ENCODE data around the gene TP53TG5. TPM values are rescaled to one million over a fixed set of nuclear protein-coding genes. Genes with fewer than 3 reads are reported as not detected.
A peak's percentile ranks its signal among the peaks of the same experiment; 100 is the strongest.

The TP53TG5 gene
- total RNA-seq, 3 donors from 2014 or later (not counting 1 experiment from before 2014, with no cell fraction given), result 0.14 TPM; not detected in 2

GRCh38 chr20:45336530-45337366 is 41.4 kb downstream of the TP53TG5 start:
- DNase-seq (no peak), ATAC-seq (peak in 1 of 3 donors; percentile 32)

DNA sequence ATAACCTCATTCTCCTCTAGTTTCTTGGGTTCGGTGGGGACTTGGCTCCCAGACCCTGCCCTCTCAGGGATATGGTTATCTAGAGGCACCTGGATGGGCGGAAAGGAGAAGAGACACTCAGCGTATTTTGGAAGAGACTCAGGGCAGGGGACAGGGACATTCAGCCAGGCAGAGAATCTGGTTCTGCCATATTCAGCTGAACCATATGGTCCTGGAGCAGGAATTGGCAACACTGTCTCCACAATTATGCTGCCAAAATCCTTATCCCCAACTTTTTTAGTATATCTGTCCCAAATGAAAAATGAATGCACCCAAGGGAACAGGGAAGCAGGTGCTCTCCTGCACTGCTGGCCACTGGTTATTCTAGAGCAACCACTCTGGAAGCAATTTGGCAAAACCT is 47.6 kb downstream of the TP53TG5 start:
- Mint-ChIP-seq H3K4me1 (no peaks in the 10 kb centered on the region), H3K9me3 (no peaks in the 10 kb centered on the region), H3K36me3 (no peaks in the 10 kb centered on the region), H3K27me3 (ENCODE audit: low read depth in 2 of 2) (no peaks in the 10 kb centered on the region), H3K27ac (no peak overlapping the region), H3K4me3 (no peak overlapping the region)
- H3K27ac ChIP-seq (ENCODE audit: low read length), result no peak overlapping the region
- no peak for TF ChIP-seq CTCF (IDR thresholded peaks at IDR 0.05)
- no peak overlapping the region for H3K4me3 ChIP-seq (ENCODE audit: low read length)
- WGBS (ENCODE audit: insufficient coverage), result 98% methylated on average over 3 of the region's 3 CpGs
- ATAC-seq, result no peak
- H3K9me3 ChIP-seq (ENCODE audit: control insufficient read depth, insufficient read depth, low read length), result no peaks in the 10 kb centered on the region
- H3K4me1 ChIP-seq (ENCODE audit: control insufficient read depth, insufficient read depth, low read length), result no peaks in the 10 kb centered on the region
- intact Hi-C loops (cut with micrococcal nuclease), result no loop called here
- no peak for DNase-seq
- H3K27me3 ChIP-seq (ENCODE audit: control insufficient read depth, insufficient read depth, low read length), result no peaks in the 10 kb centered on the region
- no peaks in the 10 kb centered on the region for H3K36me3 ChIP-seq (ENCODE audit: control insufficient read depth, insufficient read depth, low read length)

More at GRCh38 chr20:45336530-45337366, 41.4 kb downstream of the TP53TG5 start:
- H3K27me3 Mint-ChIP-seq (ENCODE audit: low read depth in 2 of 2), result no peaks in the 10 kb centered on the region
- H3K9me3 Mint-ChIP-seq, result no peaks in the 10 kb centered on the region
- Histone ChIP-seq H3K4me3 (ENCODE audit: low read length) (no peak overlapping the region), H3K27me3 (ENCODE audit: control insufficient read depth, insufficient read depth, low read length) (no peaks in the 10 kb centered on the region), H3K4me1 (ENCODE audit: control insufficient read depth, insufficient read depth, low read length) (no peaks in the 10 kb centered on the region), H3K36me3 (ENCODE audit: control insufficient read depth, insufficient read depth, low read length) (no peaks in the 10 kb centered on the region), H3K27ac (ENCODE audit: low read length) (no peak overlapping the region), H3K9me3 (ENCODE audit: control insufficient read depth, insufficient read depth, low read length) (no peaks in the 10 kb centered on the region)
- WGBS (ENCODE audit: insufficient coverage), result 95% methylated on average over 11 of the region's 11 CpGs
- no peak overlapping the region for H3K4me3 Mint-ChIP-seq
- H3K27ac Mint-ChIP-seq, result peak overlapping the region in 1 of 2 donors; percentile 11
- no peak for TF ChIP-seq CTCF (IDR thresholded peaks at IDR 0.05)
- H3K36me3 Mint-ChIP-seq, result no peaks in the 10 kb centered on the region
- intact Hi-C loops (cut with micrococcal nuclease), result no loop called here
- no peaks in the 10 kb centered on the region for H3K4me1 Mint-ChIP-seq

DNA sequence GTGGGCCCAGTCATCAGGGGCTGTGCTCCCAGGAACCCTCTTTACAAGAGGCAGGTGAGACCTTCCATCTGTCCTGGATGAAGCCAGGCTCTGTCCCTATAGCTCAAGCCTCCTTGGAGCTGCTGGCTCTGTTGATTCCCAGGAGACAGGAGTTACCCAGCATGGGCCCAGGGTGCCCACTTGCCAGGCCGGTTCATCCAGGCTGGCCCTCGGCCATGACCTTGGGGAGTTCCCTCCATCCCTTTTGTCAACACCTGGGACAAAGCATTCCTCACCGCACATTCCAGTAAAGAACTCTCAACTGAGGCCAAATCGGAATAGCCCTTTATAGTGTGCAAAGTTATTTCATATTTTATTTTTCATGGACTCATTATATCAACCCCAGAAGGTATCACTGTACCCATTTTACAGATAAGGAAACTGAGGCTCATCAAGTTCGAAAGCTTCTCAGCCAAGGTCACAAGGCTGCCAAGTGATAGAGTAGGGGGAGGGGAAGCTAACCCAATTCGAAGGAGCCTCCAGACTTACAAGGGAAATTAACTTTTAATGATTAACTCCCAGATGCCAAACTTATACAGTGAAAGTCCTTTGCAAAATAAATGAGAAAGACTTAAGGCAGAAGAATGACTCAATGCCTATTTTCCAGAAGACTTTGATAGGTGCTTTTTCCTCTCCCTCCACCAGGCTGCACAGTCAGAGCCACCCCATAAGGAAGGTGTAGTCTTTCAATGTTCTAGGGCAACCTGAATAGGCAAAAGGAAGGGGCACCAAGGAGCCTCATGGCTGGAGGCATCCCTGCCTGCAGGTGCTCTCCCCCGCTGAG is 48.4 kb downstream of the TP53TG5 start:
- Histone ChIP-seq H3K4me3 (ENCODE audit: low read length) (no peak overlapping the region), H3K27me3 (ENCODE audit: control insufficient read depth, insufficient read depth, low read length) (no peaks in the 10 kb centered on the region), H3K4me1 (ENCODE audit: control insufficient read depth, insufficient read depth, low read length) (no peaks in the 10 kb centered on the region), H3K36me3 (ENCODE audit: control insufficient read depth, insufficient read depth, low read length) (no peaks in the 10 kb centered on the region), H3K9me3 (ENCODE audit: control insufficient read depth, insufficient read depth, low read length) (no peaks in the 10 kb centered on the region), H3K27ac (ENCODE audit: low read length) (no peak overlapping the region)
- Mint-ChIP-seq H3K4me3 (no peak overlapping the region), H3K27ac (no peak overlapping the region), H3K36me3 (no peaks in the 10 kb centered on the region), H3K27me3 (ENCODE audit: low read depth in 2 of 2) (no peaks in the 10 kb centered on the region), H3K9me3 (no peaks in the 10 kb centered on the region), H3K4me1 (no peaks in the 10 kb centered on the region)
- no peak for TF ChIP-seq CTCF (IDR thresholded peaks at IDR 0.05)
- ATAC-seq, result no peak
- no peak for DNase-seq
- 93% methylated on average over 4 of the region's 7 CpGs for WGBS (ENCODE audit: insufficient coverage)
- intact Hi-C loops (cut with micrococcal nuclease), result no loop called here
